Thyroid gland (tissue), 4 donors: ENCODE data around the gene PTCRA. TPM values are rescaled to one million over a fixed set of nuclear protein-coding genes. Genes with fewer than 3 reads are reported as not detected.

Source experiments
- DNase-seq, 2 donors: peaks; one replicate each; pipeline ENCODE4 v3.0.0-alpha.2; 2019
- H3K27ac ChIP-seq, 3 donors: fragments of 200-600 bp; sonication (generic); 1 replicate in 2 of 3; 2 replicates in 1 of 3; pipeline ENCODE4 v1.5.1; 2016 to 2019; ENCODE audit warnings: mild to moderate bottlenecking in 1 of 3, moderate library complexity in 1 of 3
- H3K27me3 ChIP-seq: fragments of 200-600 bp; sonication (generic); one replicate; pipeline ENCODE4 v1.5.1; 2019
- H3K36me3 ChIP-seq, 2 donors: fragments of 200-600 bp; sonication (generic); one replicate each; pipeline ENCODE4 v1.5.1; 2016 to 2019
- H3K4me1 ChIP-seq, 2 donors: fragments of 200-600 bp; sonication (generic); one replicate each; pipeline ENCODE4 v1.5.1; 2017 to 2019
- H3K4me3 ChIP-seq, 3 donors: fragments of 200-600 bp; sonication (generic); replicated peaks in 1 of 3; 1 replicate in 2 of 3; 2 replicates in 1 of 3; pipeline ENCODE4 v1.5.1; 2016; ENCODE audit warnings: mild to moderate bottlenecking in 1 of 3
- H3K9me3 ChIP-seq: fragments of 200-600 bp; sonication (generic); one replicate; pipeline ENCODE4 v1.5.1; 2017
- POLR2A ChIP-seq, 2 donors: fragments of 450-650 bp; IDR thresholded peaks; one replicate each; pipeline ENCODE4 v1.6.1; 2017; ENCODE audit warnings: antibody characterized with exemption in 2 of 2, mild to moderate bottlenecking in 2 of 2, moderate library complexity in 1 of 2
- WGBS, 2 donors: methylation state at CpG; one replicate each; pipeline ENCODE4 v1.1.5; 2017; 5-methylcytosine and 5-hydroxymethylcytosine counted together
- intact Hi-C: fragments of 100-400 bp; cut with DNase I; formaldehyde crosslinking; loops from one replicate; pipeline ENCODE4 v1.15.1; 2023
- total RNA-seq, 4 donors: library from RNA; depleted of rRNA; stranded (reverse); fragments of >200 nt; gene quantifications; one replicate each; pipeline ENCODE4 v1.2.3, GENCODE V29; 2016
- TF ChIP-seq, protein P1 (sequence below), 6 experiments: fragments of 200-600 bp in 3 of 6; fragments of 450-650 bp in 3 of 6; sonication (generic) in 3 of 6; IDR thresholded peaks; one replicate each; pipeline ENCODE4 v1.5.1; 2016 to 2019; ENCODE audit warnings: antibody characterized with exemption in 6 of 6, mild to moderate bottlenecking in 2 of 6, inconsistent platforms in 1 of 6, moderate library complexity in 1 of 6

Gene PTCRA
- total RNA-seq, 4 donors from 2014 or later: not detected

DNA sequence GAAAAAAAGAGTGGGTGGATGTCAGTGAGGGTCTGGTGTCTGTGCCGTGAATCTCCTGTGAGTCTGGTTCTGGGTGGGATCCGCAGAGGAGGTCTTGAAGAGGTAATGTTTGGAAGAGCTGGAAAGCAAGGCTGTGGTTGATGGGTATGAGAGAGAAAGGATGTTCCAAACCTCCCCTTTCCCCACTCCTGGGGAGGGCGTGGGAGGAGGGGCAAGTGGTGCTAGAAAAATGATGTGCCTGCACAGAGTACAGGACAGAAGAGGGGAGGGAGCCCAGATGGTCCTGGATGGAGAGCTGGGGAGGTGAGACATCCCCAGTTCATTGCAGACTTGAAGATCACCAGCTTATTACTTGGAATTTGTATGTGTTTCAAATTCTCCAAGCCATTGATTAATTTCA, 16.6 kb downstream of the PTCRA start:
- 95 to 96% methylated on average over 3 of the region's 3 CpGs for WGBS, 2 donors
- H3K27ac ChIP-seq: no peak overlapping the region
- peaks cover 6 to 21% of the 10 kb centered on the region in 2 donors for H3K36me3 ChIP-seq
- intact Hi-C loops: no loop called here
- no peaks in the 10 kb centered on the region for H3K9me3 ChIP-seq
- H3K4me3 ChIP-seq: no peak overlapping the region
- no peak for TF ChIP-seq POLR2A (IDR thresholded peaks at IDR 0.05)
- H3K27me3 ChIP-seq: no peaks in the 10 kb centered on the region
- peaks cover 12 to 18% of the 10 kb centered on the region in 2 donors for H3K4me1 ChIP-seq
- no peak for DNase-seq

DNA sequence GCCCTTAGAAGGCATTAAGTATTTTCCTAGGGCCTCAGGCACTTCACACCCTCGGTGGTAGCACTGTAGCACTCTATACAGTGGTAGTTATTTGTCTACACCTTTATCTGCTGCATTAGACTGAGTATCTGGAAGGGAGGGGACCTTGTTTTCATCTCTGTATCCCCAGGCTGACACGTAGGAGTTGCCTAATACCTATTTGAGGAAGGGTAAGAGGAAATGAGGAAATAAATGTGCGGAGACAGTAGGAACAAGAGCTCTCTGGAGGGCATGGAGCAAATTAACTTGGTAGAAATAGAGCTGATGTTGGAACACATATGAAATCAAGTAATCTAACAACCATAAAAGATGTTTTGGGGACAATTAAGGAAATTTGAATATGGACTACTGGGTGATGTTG, 17.4 kb downstream of the PTCRA start:
- intact Hi-C loops: no loop called here
- peaks cover 11 to 17% of the 10 kb centered on the region in 2 donors for H3K4me1 ChIP-seq
- TF ChIP-seq, protein P1, sequence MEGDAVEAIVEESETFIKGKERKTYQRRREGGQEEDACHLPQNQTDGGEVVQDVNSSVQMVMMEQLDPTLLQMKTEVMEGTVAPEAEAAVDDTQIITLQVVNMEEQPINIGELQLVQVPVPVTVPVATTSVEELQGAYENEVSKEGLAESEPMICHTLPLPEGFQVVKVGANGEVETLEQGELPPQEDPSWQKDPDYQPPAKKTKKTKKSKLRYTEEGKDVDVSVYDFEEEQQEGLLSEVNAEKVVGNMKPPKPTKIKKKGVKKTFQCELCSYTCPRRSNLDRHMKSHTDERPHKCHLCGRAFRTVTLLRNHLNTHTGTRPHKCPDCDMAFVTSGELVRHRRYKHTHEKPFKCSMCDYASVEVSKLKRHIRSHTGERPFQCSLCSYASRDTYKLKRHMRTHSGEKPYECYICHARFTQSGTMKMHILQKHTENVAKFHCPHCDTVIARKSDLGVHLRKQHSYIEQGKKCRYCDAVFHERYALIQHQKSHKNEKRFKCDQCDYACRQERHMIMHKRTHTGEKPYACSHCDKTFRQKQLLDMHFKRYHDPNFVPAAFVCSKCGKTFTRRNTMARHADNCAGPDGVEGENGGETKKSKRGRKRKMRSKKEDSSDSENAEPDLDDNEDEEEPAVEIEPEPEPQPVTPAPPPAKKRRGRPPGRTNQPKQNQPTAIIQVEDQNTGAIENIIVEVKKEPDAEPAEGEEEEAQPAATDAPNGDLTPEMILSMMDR (IDR thresholded peaks at IDR 0.05): no peak
- no peak for TF ChIP-seq POLR2A (IDR thresholded peaks at IDR 0.05)
- peaks cover 10 to 29% of the 10 kb centered on the region in 2 donors for H3K36me3 ChIP-seq
- H3K27me3 ChIP-seq: no peaks in the 10 kb centered on the region
- H3K4me3 ChIP-seq: no peak overlapping the region
- no peaks in the 10 kb centered on the region for H3K9me3 ChIP-seq
- no peak for DNase-seq
- WGBS, 2 donors: 46 to 72% methylated on average over 3 of the region's 3 CpGs
- no peak overlapping the region for H3K27ac ChIP-seq

DNA sequence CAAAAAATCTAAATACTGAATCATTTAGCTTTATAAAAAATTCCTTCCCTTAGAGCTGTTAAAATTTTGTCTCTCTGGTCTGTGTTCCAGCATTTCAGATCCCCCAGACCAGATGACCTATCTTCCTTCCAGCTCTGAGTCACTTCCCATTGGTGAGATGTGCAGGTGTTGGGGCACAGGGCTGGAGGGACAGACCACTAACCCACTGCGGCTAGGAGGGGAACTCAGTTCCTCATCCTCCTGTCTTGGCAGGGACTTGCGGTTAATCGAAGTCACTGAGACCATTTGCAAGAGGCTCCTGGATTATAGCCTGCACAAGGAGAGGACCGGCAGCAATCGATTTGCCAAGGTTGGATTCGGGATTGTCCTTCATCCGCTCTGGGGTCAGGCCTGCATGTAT, 19.5 kb downstream of the PTCRA start:
- TF ChIP-seq POLR2A (IDR thresholded peaks at IDR 0.05): no peak
- TF ChIP-seq, protein P1 (IDR thresholded peaks at IDR 0.05): no peak
- 87 to 90% methylated on average over 7 of the region's 7 CpGs for WGBS, 2 donors
- H3K9me3 ChIP-seq: no peaks in the 10 kb centered on the region
- no peaks in the 10 kb centered on the region for H3K27me3 ChIP-seq
- no peak overlapping the region for H3K4me3 ChIP-seq
- intact Hi-C loops: no loop called here
- H3K36me3 ChIP-seq: peaks cover 24 to 41% of the 10 kb centered on the region in 2 donors
- no peak overlapping the region for H3K27ac ChIP-seq
- no peak for DNase-seq
- peaks cover 3 to 7% of the 10 kb centered on the region in 2 donors for H3K4me1 ChIP-seq

DNA sequence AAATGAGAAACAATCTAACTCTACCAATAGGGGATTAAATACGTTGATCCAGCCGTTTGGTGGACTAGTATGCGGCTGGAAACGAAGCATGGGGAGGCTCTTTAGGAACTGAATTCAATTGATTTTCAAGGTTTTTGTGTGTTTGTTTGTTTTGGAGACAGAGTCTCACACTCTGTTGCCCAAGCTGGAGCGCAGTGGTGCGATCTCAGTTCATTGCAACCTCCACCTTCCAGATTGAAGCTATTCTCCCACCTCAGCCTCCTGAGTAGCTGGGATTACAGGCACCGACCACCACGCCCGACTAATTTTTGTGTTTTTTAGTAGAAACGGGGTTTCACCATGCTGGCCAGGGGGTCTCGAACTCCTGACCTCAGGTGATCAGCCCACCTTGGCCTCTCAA, 20.5 kb downstream of the PTCRA start:
- H3K36me3 ChIP-seq: peaks cover 24 to 41% of the 10 kb centered on the region in 2 donors
- TF ChIP-seq POLR2A (IDR thresholded peaks at IDR 0.05): no peak
- TF ChIP-seq, protein P1 (IDR thresholded peaks at IDR 0.05): no peak
- no peak overlapping the region for H3K27ac ChIP-seq
- no peaks in the 10 kb centered on the region for H3K4me1 ChIP-seq
- intact Hi-C loops: no loop called here
- no peaks in the 10 kb centered on the region for H3K9me3 ChIP-seq
- H3K27me3 ChIP-seq: no peaks in the 10 kb centered on the region
- no peak for DNase-seq
- no peak overlapping the region for H3K4me3 ChIP-seq
- 91% methylated on average over 11 of the region's 11 CpGs for WGBS, 2 donors

DNA sequence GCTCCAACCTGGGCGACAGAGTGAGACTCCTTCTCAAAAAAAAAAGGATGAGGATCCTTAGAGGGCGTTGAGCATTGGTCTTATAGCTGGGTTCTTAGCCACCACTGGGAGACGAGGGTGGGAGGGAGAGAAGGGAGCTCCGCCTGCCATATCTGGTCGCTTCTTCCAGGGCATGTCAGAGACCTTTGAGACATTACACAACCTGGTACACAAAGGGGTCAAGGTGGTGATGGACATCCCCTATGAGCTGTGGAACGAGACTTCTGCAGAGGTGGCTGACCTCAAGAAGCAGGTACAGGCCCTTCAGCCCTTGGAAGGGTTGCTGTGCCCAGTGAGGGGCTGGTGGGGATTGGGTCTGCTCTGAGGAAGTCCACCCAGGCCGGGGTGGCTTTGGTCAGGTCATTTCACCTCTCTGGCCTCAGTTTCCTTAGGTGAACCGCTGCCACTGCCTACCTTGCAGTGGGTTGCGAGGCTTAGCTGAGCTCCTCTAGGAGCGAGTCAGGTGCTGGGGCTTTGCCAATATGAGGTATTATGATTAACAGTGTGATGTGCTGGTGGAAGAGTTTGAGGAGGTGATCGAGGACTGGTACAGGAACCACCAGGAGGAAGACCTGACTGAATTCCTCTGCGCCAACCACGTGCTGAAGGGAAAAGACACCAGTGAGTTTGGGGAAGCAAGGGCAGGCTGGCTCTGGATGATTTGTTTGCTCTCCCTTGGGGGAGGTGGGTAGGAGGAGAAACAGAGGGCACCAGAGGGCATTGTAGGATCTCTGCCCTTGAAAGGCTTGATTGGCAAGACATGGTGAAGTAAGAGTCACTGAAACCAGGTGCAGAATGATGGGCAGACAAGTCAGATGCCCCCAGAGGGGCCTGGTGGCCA, 21.9 kb downstream of the PTCRA start:
- WGBS, 2 donors: 93 to 95% methylated on average over 13 of the region's 13 CpGs
- TF ChIP-seq POLR2A (IDR thresholded peaks at IDR 0.05): no peak
- TF ChIP-seq, protein P1 (IDR thresholded peaks at IDR 0.05): no peak
- Histone ChIP-seq H3K4me1 (no peaks in the 10 kb centered on the region), H3K27ac (no peak overlapping the region), H3K9me3 (no peaks in the 10 kb centered on the region), H3K4me3 (no peak overlapping the region), H3K27me3 (no peaks in the 10 kb centered on the region), H3K36me3 (peaks cover 24 to 41% of the 10 kb centered on the region in 2 donors)
- DNase-seq: no peak
- intact Hi-C loops: no loop called here
